ENCODE data around the gene ZNF181.

ZNF181 gene

DNA sequence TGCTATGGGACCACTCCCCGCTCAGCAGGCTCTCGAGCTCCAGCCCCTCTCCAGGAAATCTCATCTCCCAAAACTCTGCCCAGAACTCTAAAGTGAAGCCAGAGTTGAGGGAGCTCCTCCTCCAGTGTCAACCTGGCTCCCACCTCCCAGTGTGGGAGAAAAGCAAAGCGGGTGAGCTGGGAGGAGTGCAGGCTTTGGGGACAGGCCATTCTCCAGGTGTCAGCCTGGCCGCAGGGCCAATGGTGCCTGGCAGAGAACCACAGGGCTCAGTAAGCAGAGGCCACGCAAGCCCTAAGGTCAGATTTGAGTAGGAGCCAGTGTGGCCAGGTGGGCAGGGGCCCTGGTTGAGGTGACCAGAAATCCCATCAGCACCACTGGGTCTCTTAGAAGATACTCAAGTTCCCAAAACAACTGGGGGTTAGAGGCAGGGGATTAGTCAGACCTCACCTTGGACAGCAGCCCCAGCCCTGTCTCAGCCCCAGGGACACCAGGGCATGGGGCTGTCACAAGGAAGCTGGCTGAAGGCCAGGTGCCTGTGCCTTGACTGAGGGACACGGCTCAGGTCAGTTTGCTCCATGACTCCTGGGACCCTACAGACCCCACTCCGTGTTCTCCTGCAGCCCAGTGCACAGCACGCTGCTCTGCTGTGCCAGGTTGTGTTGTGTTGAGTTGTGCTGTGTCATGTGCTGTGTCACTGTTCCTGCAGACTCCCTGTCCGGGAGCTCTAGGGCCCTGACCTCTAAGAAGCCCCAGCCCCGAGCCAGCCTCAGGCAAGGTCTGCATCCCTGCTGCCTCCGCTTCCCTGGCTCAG, 2.8 kb upstream of the ZNF181 start:
- H3K36me3 ChIP-seq (ENCODE audit: insufficient read depth, insufficient read length, low read length) = no peaks in the 10 kb centered on the region
- H3K4me3 ChIP-seq (ENCODE audit: insufficient read length, low read depth) = no peak overlapping the region
- no peak overlapping the region for H3K9ac ChIP-seq (ENCODE audit: insufficient read length, low read depth)
- H3K27me3 ChIP-seq (ENCODE audit: insufficient read depth, insufficient read length) = no peaks in the 10 kb centered on the region
- no peak for TF ChIP-seq SUZ12 (IDR thresholded peaks at IDR 0.05; ENCODE audit: extremely low read depth, insufficient read depth, insufficient read length)
- no peaks in the 10 kb centered on the region for H3K9me3 ChIP-seq (ENCODE audit: insufficient read depth, low read length)
- no peaks in the 10 kb centered on the region for H3K4me1 ChIP-seq (ENCODE audit: insufficient read depth, insufficient read length)
- DNase-seq (ENCODE audit: low read depth, low spot score) = no peak

DNA sequence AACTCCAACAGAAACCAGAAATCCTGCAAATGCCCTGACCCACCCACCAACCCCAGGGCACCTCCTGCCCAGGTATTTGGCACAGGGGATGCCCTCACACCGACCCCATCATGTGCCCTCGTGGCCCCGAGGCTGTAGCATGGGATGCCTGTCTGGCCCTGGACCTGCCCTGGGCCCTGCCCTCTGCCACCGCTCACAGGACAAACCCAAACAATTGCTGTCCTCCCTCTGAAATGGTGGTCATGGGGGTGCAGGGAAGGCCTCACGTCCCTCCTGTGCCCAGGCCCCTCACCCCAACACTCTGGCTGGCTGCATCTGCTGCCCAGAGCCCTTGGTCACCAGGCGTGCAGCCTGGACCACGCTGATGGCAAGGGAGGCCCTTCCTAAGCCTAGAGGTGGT, 2.1 kb upstream of the ZNF181 start:
- Histone ChIP-seq H3K36me3 (ENCODE audit: insufficient read depth, insufficient read length, low read length) (no peaks in the 10 kb centered on the region), H3K4me3 (ENCODE audit: insufficient read length, low read depth) (no peak overlapping the region), H3K9me3 (ENCODE audit: insufficient read depth, low read length) (no peaks in the 10 kb centered on the region), H3K9ac (ENCODE audit: insufficient read length, low read depth) (no peak overlapping the region), H3K4me1 (ENCODE audit: insufficient read depth, insufficient read length) (no peaks in the 10 kb centered on the region), H3K27me3 (ENCODE audit: insufficient read depth, insufficient read length) (no peaks in the 10 kb centered on the region)
- DNase-seq (ENCODE audit: low read depth, low spot score) = no peak
- no peak for TF ChIP-seq ZNF274 (IDR thresholded peaks at IDR 0.05; ENCODE audit: low read depth, low read length)
- TF ChIP-seq SUZ12 (IDR thresholded peaks at IDR 0.05; ENCODE audit: extremely low read depth, insufficient read depth, insufficient read length) = no peak
- no peak for TF ChIP-seq YY1 (IDR thresholded peaks at IDR 0.05; ENCODE audit: insufficient read depth, insufficient read length)

DNA sequence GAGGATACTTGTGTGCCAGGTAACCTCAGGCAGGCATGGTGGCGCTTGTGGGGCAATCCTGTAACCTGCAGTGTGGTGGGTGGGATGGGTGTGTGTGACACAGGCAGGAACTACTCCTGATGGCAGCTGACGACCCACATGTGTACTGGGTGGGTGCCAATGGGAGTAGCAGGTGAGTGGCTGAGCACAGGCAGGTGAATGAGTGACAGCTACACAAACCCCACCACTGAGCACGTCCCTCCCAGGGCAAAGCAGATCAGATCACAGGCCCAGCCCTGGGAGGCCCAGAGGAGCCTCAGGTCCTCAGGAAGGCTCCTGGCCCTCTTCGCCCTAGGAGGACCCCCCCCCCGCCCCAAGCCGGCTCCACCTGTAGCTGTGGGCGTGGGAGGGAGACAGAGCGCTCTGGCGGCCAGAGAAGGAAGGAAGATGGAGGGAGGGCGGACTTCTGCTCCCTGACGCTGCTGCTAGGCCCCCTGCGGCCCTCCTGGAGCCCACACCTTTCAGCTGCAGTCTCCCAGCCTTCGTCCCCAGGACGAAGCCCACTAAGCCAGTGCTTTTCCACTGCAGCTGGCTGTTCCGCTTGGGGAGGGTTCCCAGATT, 1.3 kb upstream of the ZNF181 start:
- Histone ChIP-seq H3K36me3 (ENCODE audit: insufficient read depth, insufficient read length, low read length) (no peaks in the 10 kb centered on the region), H3K4me3 (ENCODE audit: insufficient read length, low read depth) (peak overlapping the region; percentile 55), H3K4me1 (ENCODE audit: insufficient read depth, insufficient read length) (no peaks in the 10 kb centered on the region), H3K27me3 (ENCODE audit: insufficient read depth, insufficient read length) (no peaks in the 10 kb centered on the region), H3K9me3 (ENCODE audit: insufficient read depth, low read length) (no peaks in the 10 kb centered on the region), H3K9ac (ENCODE audit: insufficient read length, low read depth) (peak overlapping the region; percentile 51)
- DNase-seq (ENCODE audit: low read depth, low spot score) = no peak
- TF ChIP-seq YY1 (IDR thresholded peaks at IDR 0.05; ENCODE audit: insufficient read depth, insufficient read length) (no peak), ZNF274 (IDR thresholded peaks at IDR 0.05; ENCODE audit: low read depth, low read length) (no peak), SUZ12 (IDR thresholded peaks at IDR 0.05; ENCODE audit: extremely low read depth, insufficient read depth, insufficient read length) (no peak)

DNA sequence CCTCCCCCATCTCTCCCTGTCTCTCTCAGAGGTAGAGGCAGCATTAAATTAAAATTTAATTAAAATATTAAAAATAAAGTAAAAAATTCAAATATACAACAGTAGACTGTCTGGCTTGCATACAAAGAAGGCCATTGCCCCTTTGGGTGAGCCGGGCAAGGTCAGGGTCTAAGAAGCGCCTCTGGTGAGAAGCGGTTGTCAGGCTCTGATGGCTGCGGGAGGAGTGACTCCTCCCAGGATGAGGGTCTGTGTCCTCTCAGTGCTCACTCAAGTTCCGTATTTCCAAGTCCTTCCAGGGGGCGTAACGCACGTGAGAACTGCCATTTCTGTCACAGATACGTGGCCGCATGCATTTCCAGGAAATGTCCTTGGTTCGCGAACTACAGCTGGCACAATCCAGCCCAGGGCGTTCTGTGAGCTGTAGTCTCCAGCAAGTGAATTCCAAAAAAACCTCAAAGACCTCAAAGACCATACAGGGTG, 737 bp upstream of the ZNF181 start:
- Histone ChIP-seq H3K9me3 (ENCODE audit: insufficient read depth, low read length) (no peaks in the 10 kb centered on the region), H3K4me3 (ENCODE audit: insufficient read length, low read depth) (peak overlapping the region; percentile 55), H3K36me3 (ENCODE audit: insufficient read depth, insufficient read length, low read length) (no peaks in the 10 kb centered on the region), H3K9ac (ENCODE audit: insufficient read length, low read depth) (peak overlapping the region; percentile 79), H3K27me3 (ENCODE audit: insufficient read depth, insufficient read length) (no peaks in the 10 kb centered on the region), H3K4me1 (ENCODE audit: insufficient read depth, insufficient read length) (no peaks in the 10 kb centered on the region)
- TF ChIP-seq YY1 (IDR thresholded peaks at IDR 0.05; ENCODE audit: insufficient read depth, insufficient read length) (no peak), ZNF274 (IDR thresholded peaks at IDR 0.05; ENCODE audit: low read depth, low read length) (no peak), SUZ12 (IDR thresholded peaks at IDR 0.05; ENCODE audit: extremely low read depth, insufficient read depth, insufficient read length) (no peak)
- DNase-seq (ENCODE audit: low read depth, low spot score) = no peak

DNA sequence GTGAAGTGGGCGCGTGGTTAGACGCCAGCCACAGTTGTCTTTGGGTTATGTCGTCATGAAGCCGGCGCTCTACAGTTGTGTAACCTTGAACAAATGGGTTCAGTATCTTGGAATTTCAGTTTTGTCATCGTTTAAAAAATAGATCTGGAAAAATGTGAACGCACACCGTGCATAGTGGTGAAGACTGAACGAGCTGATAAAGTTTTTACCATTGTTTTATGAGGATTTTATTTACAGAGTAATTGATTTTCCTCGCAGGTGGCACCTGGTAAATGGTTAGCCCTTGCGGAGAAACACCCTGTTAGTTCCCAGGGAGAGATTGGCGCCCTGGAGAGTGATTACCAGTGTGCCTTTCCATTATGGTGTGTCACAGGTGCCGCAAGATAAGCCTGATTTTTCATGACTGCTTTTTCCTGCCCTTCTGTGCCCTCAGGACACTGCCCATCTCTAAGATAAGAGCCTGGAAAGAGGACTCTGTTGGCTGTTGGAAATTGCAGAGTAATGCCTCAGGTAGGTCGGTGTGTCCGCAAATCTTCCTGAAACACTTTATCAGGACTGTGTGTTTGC, 577 bp downstream of the ZNF181 start:
- Histone ChIP-seq H3K9ac (ENCODE audit: insufficient read length, low read depth) (peak overlapping the region; percentile 79), H3K36me3 (ENCODE audit: insufficient read depth, insufficient read length, low read length) (no peaks in the 10 kb centered on the region), H3K4me1 (ENCODE audit: insufficient read depth, insufficient read length) (no peaks in the 10 kb centered on the region), H3K4me3 (ENCODE audit: insufficient read length, low read depth) (peak overlapping the region; percentile 55), H3K27me3 (ENCODE audit: insufficient read depth, insufficient read length) (no peaks in the 10 kb centered on the region), H3K9me3 (ENCODE audit: insufficient read depth, low read length) (no peaks in the 10 kb centered on the region)
- DNase-seq (ENCODE audit: low read depth, low spot score) = no peak
- TF ChIP-seq ZNF274 (IDR thresholded peaks at IDR 0.05; ENCODE audit: low read depth, low read length) = no peak
- TF ChIP-seq SUZ12 (IDR thresholded peaks at IDR 0.05; ENCODE audit: extremely low read depth, insufficient read depth, insufficient read length) = no peak
- no peak for TF ChIP-seq YY1 (IDR thresholded peaks at IDR 0.05; ENCODE audit: insufficient read depth, insufficient read length)

DNA sequence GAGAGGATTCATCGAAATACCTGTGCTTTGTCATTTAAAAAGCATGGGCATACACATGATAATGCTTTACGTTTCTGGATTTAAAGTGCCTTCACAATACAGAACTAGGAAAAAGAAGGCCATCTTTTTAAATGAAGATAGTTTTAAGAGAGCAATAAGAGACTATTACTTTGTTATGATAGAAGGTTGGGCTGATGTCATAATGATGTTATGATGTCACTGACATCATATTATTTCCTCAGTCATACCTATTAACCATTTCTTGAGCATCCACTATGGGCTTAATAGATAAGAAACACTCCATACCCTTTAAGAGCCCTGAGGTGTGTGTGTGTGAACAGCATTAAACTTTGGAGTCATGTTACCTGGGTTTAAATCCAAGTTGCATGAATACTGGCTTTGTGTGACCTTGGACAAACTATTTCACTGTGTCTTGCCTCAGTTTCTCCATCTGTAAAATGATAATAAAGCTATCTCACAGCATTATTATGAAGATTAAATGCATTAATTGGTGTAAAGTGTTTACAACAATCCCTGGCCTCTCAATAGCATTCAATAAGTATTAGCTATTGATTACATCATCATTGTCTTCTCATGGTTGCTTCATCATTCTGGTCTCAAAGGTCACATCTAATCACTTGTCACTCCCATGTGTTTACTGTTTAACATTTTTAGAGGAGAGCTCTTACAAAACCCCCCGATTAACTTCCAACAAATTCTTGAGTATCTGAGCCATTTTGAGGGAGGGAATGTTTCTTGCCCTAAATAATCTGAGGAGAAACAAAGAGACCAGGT, 11.1 kb downstream of the ZNF181 start:
- Histone ChIP-seq H3K36me3 (ENCODE audit: insufficient read depth, insufficient read length, low read length) (no peaks in the 10 kb centered on the region), H3K27me3 (ENCODE audit: insufficient read depth, insufficient read length) (no peaks in the 10 kb centered on the region), H3K4me1 (ENCODE audit: insufficient read depth, insufficient read length) (no peaks in the 10 kb centered on the region), H3K4me3 (ENCODE audit: insufficient read length, low read depth) (no peak overlapping the region), H3K9ac (ENCODE audit: insufficient read length, low read depth) (no peak overlapping the region), H3K9me3 (ENCODE audit: insufficient read depth, low read length) (0 out of 2 replicates have a peak, but pooled peaks cover 2% of the 10 kb centered on the region)
- DNase-seq (ENCODE audit: low read depth, low spot score) = no peak
- no peak for TF ChIP-seq YY1 (IDR thresholded peaks at IDR 0.05; ENCODE audit: insufficient read depth, insufficient read length)
- no peak for TF ChIP-seq SUZ12 (IDR thresholded peaks at IDR 0.05; ENCODE audit: extremely low read depth, insufficient read depth, insufficient read length)

Measured in NT2/D1 (cell line).